Measurements from ENCODE around the gene INO80E.
"Not testable (repeated sequence)": the region's sequence is repeated elsewhere in the genome, so short reads cannot be mapped to it uniquely, and the experiment has no call there.

INO80E gene

GRCh38 chr16:30009085-30009862 lies 13.2 kb downstream of the INO80E start:
- no peak for DNase-seq (ENCODE audit: extremely low read depth in 1 of 2, low read depth in 1 of 2)

GRCh38 chr16:30009990-30010843 lies 14.2 kb downstream of the INO80E start:
- DNase-seq (ENCODE audit: extremely low read depth in 1 of 2, low read depth in 1 of 2) = no peak

DNA sequence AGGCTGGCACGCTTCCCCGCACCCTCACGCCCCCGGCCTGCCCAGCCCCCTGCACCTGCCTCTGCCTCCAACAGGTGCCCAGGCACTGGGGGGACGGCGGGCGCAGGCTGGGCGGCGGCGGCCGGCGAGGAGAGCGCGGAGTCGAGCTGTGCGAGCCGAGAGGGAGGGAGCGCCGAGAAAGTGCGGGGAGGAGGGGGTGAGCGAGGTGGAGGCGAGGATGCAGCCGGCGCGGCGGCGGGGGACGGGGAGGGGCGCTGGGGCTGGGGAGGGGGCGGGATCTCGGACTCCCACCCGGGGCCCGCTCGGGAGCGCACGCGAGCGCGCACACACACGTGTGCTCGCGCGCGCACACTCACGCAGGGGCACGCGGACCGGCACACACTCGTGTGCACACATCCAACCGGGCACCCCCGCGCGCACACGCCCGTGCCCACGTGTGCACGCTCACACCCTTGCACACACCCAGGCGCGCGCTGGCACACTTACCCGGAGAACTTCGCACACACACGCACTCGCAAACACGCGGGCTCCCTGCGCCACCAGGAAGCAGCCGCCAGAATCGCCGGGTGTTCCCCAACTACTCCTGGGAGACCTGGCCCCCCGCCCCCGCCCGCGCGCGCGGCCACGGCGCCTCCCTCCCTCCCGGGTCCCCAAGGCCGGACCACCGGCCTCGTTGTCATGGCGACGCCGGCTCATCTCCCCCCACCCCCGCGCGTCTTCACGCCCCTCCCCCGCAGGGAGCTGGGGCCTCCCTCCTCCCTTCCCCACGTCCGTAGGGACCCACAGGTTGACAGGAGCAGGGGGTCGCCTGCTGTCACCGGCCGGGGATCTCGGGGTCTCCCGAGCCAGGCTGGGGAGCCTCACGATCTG lies 15.0 kb downstream of the INO80E start, which contains the start of gene DOC2A:
TSS of gene DOC2A (minus strand) at position 184 of the 870 bp plus-strand sequence. CDS start 805 bp downstream, outside the sequence.
- no peak for DNase-seq (ENCODE audit: extremely low read depth in 1 of 2, low read depth in 1 of 2)

DNA sequence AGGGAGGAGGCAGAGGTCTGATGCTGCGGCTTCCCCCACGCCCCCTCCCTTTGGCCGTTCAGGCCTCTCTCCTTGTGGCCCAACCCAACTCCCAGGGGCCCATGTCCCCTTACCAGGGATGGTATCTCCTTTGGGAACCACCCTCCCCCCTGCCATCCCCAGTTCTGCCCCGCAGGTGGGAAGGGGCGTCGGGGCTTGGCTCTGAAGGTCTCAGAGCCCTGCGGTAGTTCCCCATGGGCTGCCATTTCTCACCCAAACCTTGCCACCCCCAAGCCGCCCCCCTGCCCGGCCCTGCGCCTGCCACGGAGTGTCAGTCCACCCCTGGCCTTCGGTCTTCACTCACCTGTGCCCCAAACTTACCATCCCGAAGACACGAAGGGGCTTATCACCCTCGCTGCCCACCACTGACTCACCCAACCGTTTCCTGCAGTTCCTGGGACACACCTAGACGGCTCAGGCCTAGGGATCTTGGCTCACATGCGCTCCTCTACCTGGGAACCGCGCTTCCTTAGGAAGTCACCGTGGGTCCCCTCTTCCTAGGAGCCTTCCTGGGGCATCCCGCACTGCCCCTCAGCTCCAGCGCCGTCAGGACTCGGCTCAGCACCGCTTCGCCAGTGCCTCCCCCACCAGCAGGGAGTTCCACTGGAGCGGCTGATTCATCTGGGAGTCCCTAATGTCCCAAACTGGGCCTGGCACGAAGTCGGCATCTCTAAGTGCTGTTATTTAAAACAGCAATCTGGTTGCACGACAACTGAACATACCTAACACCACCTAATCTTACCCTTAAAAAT lies 15.9 kb downstream of the INO80E start:
- no peak for DNase-seq (ENCODE audit: extremely low read depth in 1 of 2, low read depth in 1 of 2)

DNA sequence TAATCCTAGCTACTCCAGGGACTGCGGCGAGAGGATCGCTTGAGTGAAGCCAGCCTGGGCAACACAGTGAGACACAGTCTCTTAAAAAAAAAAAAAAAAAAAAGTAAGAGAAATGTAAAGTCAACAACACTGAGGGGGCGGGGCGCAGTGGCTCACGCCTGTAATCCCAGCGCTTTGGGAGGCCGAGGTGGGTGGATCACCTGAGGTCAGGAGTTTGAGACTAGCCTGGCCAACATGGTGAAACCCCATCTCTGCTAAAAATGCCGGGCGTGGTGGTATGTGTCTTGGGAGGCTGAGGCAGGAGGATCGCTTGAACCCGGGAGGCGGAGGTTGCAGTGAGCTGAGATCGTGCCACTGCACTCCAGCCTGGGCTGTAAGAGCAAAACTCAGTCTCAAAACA lies 16.6 kb downstream of the INO80E start:
- not testable (repeated sequence) for DNase-seq (ENCODE audit: extremely low read depth in 1 of 2, low read depth in 1 of 2)

DNA sequence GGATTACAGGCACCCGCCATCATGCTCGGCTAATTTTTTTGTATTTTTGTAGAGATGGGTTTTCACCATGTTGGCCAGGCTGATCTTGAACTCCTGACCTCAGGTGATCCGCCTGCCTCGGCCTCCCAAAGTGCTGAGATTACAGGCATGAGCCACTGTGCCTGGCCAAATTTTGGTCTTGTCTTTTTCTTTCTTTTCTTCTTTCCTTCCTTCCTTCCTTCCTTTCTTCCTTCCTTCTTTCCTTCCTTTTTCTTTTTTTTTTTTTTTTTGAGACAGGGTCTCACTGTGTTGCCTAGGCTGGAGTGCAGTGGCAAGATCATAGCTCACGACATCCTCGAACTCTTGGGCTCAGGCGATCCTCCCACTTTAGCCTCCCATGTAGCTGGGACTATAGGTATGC lies 19.4 kb downstream of the INO80E start:
- DNase-seq (ENCODE audit: extremely low read depth in 1 of 2, low read depth in 1 of 2) = not testable (repeated sequence)

DNA sequence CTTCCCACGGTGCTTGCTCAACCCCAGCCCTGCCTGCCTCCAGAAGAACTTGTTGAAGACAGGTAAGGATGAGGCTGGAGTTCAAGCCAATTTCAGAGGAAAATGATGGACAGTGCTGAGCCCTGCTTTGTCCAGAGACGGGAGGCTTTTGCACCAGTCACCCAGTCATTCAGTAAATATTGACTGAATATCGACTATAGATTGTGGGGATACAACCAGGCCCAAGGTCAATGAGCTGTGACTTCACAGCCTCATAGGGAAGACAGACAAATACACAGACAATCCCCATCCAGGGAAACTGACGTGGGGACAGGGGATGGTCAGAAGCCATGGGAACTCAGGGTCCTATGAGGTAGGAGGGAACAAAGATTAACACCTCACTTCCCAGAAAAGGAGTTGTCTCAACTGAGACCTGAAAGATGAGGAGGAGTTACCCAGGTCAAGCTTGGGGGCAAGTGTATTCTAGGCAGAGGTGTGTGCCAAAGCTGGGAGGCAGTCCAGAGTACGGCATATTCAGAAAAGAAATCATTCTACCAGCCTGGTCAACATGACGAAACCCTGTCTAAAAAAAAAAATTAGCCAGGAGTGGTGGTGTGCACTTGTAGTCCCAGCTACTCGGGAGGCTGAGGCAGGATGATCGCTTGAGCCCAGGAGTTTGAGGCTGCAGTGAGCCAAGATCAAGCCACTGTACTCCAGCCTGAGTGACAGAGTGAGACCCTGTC lies 20.7 kb downstream of the INO80E start:
- no peak for DNase-seq (ENCODE audit: extremely low read depth in 1 of 2, low read depth in 1 of 2)

GRCh38 chr16:30017277-30017656 lies 21.2 kb downstream of the INO80E start:
- DNase-seq (ENCODE audit: extremely low read depth in 1 of 2, low read depth in 1 of 2) = no peak

- not testable (repeated sequence) for DNase-seq (ENCODE audit: extremely low read depth in 1 of 2, low read depth in 1 of 2)
These were observed 21.9 kb downstream of the INO80E start for GRCh38 chr16:30017937-30018336.

GRCh38 chr16:30018731-30019158 lies 22.7 kb downstream of the INO80E start:
- no peak for DNase-seq (ENCODE audit: extremely low read depth in 1 of 2, low read depth in 1 of 2)

GRCh38 chr16:30022887-30023286 lies 26.8 kb downstream of the INO80E start, which contains the start of gene C16orf92:
Gene C16orf92, plus strand, starts transcription at chr16:30023198. Its CDS starts 143 bp downstream, at chr16:30023341.
- DNase-seq (ENCODE audit: extremely low read depth in 1 of 2, low read depth in 1 of 2) = no peak

GRCh38 chr16:30023586-30023985 lies 27.5 kb downstream of the INO80E start:
- no peak for DNase-seq (ENCODE audit: extremely low read depth in 1 of 2, low read depth in 1 of 2)

DNA sequence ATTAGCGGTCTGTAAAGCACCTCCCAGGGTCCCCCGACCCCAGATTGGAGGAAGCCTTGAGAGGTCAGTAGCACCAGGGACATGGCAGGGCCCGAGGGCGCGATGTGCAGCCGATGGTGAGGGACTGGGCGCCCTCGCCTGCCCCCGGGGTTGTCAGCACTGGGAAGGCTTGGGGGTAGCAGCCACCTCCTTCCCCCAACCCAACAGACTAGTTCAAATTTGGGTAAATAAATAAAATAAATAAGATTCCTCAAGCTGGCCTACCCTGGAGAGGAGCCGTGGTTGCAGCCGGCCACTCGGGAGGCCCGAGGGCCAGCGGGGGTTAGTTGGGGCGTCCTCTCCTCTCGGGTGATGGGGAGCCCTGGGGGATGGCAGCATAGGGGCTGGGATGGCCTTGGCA lies 28.4 kb downstream of the INO80E start:
- DNase-seq (ENCODE audit: extremely low read depth in 1 of 2, low read depth in 1 of 2) = no peak

DNA sequence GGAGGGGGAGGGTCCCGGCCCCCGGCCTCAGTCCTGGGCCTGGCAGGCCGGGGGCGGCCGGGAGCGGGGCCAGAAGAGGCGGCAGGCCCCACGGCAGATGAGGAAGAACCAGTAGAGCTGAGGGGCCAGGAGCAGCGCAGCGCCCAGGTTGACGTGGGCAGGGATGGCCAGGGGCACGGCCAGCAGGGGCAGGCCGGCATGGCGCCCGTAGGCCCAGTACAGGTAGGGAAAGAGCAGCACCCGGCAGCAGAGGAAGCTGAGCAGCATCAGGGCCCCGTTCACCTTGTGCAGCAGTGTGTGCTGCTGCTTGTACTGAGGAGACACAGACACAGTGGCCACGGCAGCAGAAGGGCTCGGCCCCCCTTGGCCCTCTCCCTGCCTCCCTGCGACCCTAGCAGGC lies 29.1 kb downstream of the INO80E start:
- no peak for DNase-seq (ENCODE audit: extremely low read depth in 1 of 2, low read depth in 1 of 2)

DNA sequence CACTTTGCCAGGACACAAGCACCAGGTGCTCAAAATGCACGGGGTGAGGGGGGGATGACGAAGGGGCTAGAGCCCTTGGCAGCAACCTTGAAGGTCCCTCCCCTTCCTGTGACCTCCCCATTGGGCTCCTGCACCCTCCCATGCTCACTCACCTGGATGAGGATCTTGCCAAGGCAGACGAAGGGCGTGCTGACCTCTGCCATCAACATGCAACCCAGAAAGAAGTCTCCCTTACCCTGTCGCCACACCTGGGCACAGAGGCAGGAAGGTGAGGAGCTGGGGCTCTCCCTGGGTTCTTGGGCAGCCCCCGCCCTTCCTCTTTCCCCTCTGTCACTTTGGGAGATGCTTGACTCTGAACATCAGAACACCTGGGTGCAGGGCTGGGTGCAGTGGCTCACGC lies 29.5 kb downstream of the INO80E start:
- DNase-seq (ENCODE audit: extremely low read depth in 1 of 2, low read depth in 1 of 2) = no peak

- no peak for DNase-seq (ENCODE audit: extremely low read depth in 1 of 2, low read depth in 1 of 2)
These were observed 30.4 kb downstream of the INO80E start for GRCh38 chr16:30026449-30026848.

- DNase-seq (ENCODE audit: extremely low read depth in 1 of 2, low read depth in 1 of 2) = no peak
These were observed 31.8 kb downstream of the INO80E start for GRCh38 chr16:30027588-30028437.

GRCh38 chr16:30028438-30029076 lies 32.5 kb downstream of the INO80E start:
- no peak for DNase-seq (ENCODE audit: extremely low read depth in 1 of 2, low read depth in 1 of 2)

All from activated CD8-positive, alpha-beta memory T cell treated with anti-CD3 and anti-CD28 coated beads for 1 hour (primary cell).